ENCODE data around the gene GIPC3. TPM values are rescaled to one million over a fixed set of nuclear protein-coding genes. Genes with fewer than 3 reads are reported as not detected.
"Not testable (repeated sequence)": the region's sequence is repeated elsewhere in the genome, so short reads cannot be mapped to it uniquely, and the experiment has no call there.

GIPC3 gene
- total and polyA plus RNA-seq, 4 experiments from 2014 or later, result 0.45 to 0.70 (median 0.64) TPM; not detected in 1

DNA sequence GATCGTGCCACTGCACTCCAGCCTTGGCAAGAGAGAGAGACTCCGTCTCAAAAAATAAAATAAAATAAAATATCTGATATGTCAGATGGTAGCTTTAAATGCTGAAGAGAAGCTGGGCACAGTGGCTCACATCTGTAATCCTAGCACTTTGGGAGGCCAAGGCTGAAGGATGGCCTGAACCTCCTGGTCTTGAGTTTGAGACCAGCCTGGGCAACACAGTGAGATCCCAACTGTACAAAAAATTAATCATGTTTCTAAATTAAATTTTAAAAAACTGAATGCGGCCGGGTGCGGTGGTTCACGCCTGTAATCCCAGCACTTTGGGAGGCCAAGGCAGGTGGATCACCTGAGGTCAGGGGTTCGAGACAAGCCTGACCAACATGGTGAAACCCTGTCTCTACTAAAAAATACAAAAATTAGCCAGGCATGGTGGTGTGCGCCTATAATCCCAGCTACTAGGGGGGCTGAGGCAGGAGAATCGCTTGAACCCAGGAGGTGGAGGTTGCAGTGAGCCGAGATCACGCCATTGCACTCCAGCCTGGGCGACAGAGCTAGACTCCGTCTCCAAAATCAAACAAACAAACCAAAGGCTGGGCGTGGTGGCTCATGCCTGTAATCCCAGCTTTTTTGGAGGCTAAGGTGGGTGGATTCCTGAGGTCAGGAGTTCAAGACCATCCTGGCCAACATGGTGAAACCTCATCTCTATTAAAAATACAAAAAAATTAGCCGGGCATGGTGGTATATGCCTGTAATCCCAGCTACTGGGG lies 1.1 kb upstream of the GIPC3 start:
- CTCF ChIA-PET (ENCODE audit: partially characterized antibody), result interaction anchor here (2.4 to 3.0 kb wide), 4 partner anchors 10 to 38 kb away, joined by 9 to 12 read pairs (median 10); partner anchors contain the start of gene MFSD12

DNA sequence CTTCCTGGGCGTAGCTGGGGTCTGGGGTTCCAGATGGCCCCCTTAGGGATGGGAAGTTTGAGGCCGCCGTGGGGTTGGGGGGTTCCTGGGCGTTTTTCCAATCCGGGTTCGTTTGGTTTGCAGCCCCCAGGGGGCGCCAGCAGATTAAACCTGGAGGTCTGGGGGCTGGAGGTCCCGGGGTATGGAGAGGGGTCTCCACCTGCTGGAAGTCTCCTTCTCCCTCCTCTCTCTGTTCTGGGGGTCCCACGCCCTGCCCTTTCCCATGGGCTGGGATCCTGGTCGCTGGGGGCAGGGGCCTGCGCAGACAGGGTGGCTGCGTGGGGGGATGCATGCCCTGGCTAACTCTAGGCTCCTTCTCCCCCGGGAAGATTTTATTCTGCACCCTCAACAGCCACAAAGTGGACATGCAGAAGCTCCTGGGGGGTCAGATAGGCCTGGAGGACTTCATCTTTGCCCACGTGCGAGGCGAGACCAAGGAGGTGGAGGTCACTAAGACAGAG lies 899 bp downstream of the GIPC3 start:
- H3K9me3 ChIP-seq (ENCODE audit: control insufficient read depth in 1 of 2, low read length in 2 of 2), result no peaks in the 10 kb centered on the region
- Mint-ChIP-seq H3K9me3 (no peaks in the 10 kb centered on the region), H3K27me3 (no peaks in the 10 kb centered on the region), H3K36me3 (no peaks in the 10 kb centered on the region), H3K4me3 (peak overlapping the region in 6 of 8 donors; percentile 29 to 59 (median 46)), H3K4me1 (no peaks in the 10 kb centered on the region), H3K27ac (peak overlapping the region in 1 of 7 donors; percentile 43)
- no peak overlapping the region for H3K27ac ChIP-seq (ENCODE audit: low read depth, low read length)
- peak in 3 of 5 donors; percentile 21 to 33 (median 29) for DNase-seq
- H3K36me3 ChIP-seq (ENCODE audit: insufficient read depth, low read length), result no peaks in the 10 kb centered on the region
- ChIA-PET CTCF (ENCODE audit: partially characterized antibody) (interaction anchor here (0.5 to 3.0 kb wide), 8 partner anchors 11 to 1160 kb away, joined by 3 to 12 read pairs (median 8); partner anchors contain the start of gene MFSD12), POLR2A (ENCODE audit: partially characterized antibody) (interaction anchor here (1.1 to 1.5 kb wide), 3 partner anchors 30 to 41 kb away, joined by 3 to 7 read pairs (median 7); no protein-coding TSS in a partner anchor)
- intact Hi-C loops (cut with micrococcal nuclease), result loop anchor here (5.0 kb wide), 1 partner anchor 39 kb away; no protein-coding TSS in a partner anchor
- H3K27me3 ChIP-seq (ENCODE audit: insufficient read depth, low read length), result no peaks in the 10 kb centered on the region
- H3K4me1 ChIP-seq (ENCODE audit: insufficient read depth, low read length), result peaks cover 6% of the 10 kb centered on the region
- peak overlapping the region in 1 of 2 donors; percentile 38 for H3K4me3 ChIP-seq (ENCODE audit: low read length in 2 of 2)

More for the DNA sequence above, 1.1 kb upstream of the GIPC3 start:
- H3K36me3 ChIP-seq (ENCODE audit: insufficient read depth, low read length); H3K4me1 ChIP-seq (ENCODE audit: insufficient read depth, low read length); DNase-seq; intact Hi-C loops (cut with micrococcal nuclease); H3K27ac Mint-ChIP-seq; H3K27me3 Mint-ChIP-seq; H3K27ac ChIP-seq (ENCODE audit: low read depth, low read length); H3K9me3 ChIP-seq (ENCODE audit: control insufficient read depth in 1 of 2, low read length in 2 of 2); H3K27me3 ChIP-seq (ENCODE audit: insufficient read depth, low read length); H3K36me3 Mint-ChIP-seq; H3K4me1 Mint-ChIP-seq; H3K4me3 ChIP-seq (ENCODE audit: low read length in 2 of 2); POLR2A ChIA-PET (ENCODE audit: partially characterized antibody); H3K9me3 Mint-ChIP-seq: not testable (repeated sequence)
- peak overlapping the region in 1 of 8 donors; percentile 25 for H3K4me3 Mint-ChIP-seq

DNA sequence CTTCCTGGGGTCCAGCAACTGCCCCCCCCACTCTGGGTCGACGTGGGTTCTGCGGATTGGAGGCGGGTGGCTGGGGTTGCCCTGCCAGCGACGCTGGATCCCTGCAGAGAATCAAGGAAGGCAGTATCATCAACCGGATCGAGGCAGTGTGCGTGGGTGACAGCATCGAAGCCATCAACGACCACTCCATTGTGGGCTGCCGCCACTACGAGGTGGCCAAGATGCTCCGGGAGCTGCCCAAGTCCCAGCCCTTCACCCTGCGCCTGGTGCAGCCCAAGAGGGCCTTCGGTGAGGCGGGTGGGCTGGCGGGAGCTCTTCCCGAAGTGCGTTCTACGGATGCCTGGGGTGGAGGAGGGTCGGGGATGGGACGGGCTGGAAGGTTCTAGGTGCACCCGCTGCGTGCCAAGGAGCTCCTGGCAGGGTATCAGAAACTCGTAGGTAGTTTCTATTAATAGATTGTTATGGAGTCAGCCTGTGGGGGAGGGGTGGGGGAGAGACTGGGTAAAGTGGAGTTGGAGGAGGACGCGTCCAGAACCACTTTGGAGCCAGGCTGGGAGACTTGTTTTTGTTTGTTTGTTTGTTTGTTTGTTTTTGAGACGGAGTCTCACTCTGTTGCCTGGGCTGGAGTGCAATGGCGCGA lies 1.5 kb downstream of the GIPC3 start:
- H3K9me3 ChIP-seq (ENCODE audit: control insufficient read depth in 1 of 2, low read length in 2 of 2), result no peaks in the 10 kb centered on the region
- DNase-seq, result no peak
- peaks cover 6% of the 10 kb centered on the region for H3K4me1 ChIP-seq (ENCODE audit: insufficient read depth, low read length)
- ChIA-PET CTCF (ENCODE audit: partially characterized antibody) (interaction anchor here (1.0 to 3.0 kb wide), 5 partner anchors 12 to 33 kb away, joined by 3 to 10 read pairs (median 9); partner anchors contain the start of gene MFSD12), POLR2A (ENCODE audit: partially characterized antibody) (no interaction called here)
- Mint-ChIP-seq H3K4me3 (no peak overlapping the region), H3K36me3 (no peaks in the 10 kb centered on the region), H3K27me3 (no peaks in the 10 kb centered on the region), H3K4me1 (no peaks in the 10 kb centered on the region), H3K9me3 (no peaks in the 10 kb centered on the region), H3K27ac (no peak overlapping the region)
- H3K4me3 ChIP-seq (ENCODE audit: low read length in 2 of 2), result no peak overlapping the region
- no peaks in the 10 kb centered on the region for H3K36me3 ChIP-seq (ENCODE audit: insufficient read depth, low read length)
- H3K27me3 ChIP-seq (ENCODE audit: insufficient read depth, low read length), result no peaks in the 10 kb centered on the region
- intact Hi-C loops (cut with micrococcal nuclease), result loop anchor here (5.0 kb wide), 1 partner anchor 40 kb away; no protein-coding TSS in a partner anchor
- H3K27ac ChIP-seq (ENCODE audit: low read depth, low read length), result no peak overlapping the region

DNA sequence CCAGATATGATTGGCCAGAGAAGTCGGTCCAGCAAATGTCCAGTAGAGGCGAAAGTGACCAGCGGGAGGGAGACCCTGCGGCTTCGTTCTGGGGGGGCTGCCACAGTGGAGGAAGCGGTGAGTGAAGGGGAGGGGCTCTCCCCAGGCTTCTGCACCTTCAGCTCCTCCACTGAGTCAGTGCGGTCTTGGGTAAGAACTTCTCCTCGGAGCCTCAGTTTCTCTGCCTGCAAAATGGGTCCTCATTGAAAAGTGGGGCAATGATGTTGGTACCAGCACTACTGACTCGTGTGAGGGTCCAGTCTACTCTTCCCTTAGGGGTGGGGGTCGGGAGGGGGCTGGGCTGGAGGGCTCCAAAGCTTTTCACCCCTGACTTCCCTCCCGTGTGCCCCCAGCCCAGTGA lies 4.2 kb downstream of the GIPC3 start:
- Mint-ChIP-seq H3K4me3 (no peak overlapping the region), H3K9me3 (no peaks in the 10 kb centered on the region), H3K27ac (no peak overlapping the region), H3K4me1 (no peaks in the 10 kb centered on the region), H3K27me3 (no peaks in the 10 kb centered on the region), H3K36me3 (no peaks in the 10 kb centered on the region)
- H3K4me1 ChIP-seq (ENCODE audit: insufficient read depth, low read length), result peaks cover 6% of the 10 kb centered on the region
- H3K9me3 ChIP-seq (ENCODE audit: control insufficient read depth in 1 of 2, low read length in 2 of 2), result no peaks in the 10 kb centered on the region
- intact Hi-C loops (cut with micrococcal nuclease), result loop anchor here (5.0 kb wide), 1 partner anchor 42 kb away; no protein-coding TSS in a partner anchor
- no peaks in the 10 kb centered on the region for H3K27me3 ChIP-seq (ENCODE audit: insufficient read depth, low read length)
- no peak overlapping the region for H3K27ac ChIP-seq (ENCODE audit: low read depth, low read length)
- H3K36me3 ChIP-seq (ENCODE audit: insufficient read depth, low read length), result no peaks in the 10 kb centered on the region
- CTCF ChIA-PET (ENCODE audit: partially characterized antibody), result no interaction called here
- H3K4me3 ChIP-seq (ENCODE audit: low read length in 2 of 2), result no peak overlapping the region
- no peak for DNase-seq
- POLR2A ChIA-PET (ENCODE audit: partially characterized antibody), result no interaction called here

DNA sequence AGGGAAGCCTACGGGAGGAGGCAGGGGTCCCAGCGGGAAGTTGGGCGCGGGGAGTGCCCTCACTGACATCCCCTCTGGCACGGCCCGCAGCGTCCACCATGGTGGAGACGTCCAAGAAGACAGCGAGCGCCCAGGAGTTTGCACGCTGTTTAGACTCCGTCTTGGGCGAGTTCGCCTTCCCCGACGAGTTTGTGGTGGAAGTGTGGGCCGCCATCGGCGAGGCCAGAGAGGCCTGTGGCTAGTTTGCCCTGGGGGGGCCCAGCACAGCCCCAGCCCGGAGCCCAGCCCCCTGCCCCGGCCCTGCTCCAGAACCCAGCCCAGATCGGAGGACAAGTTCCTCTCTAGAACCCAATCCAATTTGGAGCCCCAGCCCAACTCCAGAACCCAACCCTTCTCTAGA lies 4.7 kb downstream of the GIPC3 start:
- H3K4me3 ChIP-seq (ENCODE audit: low read length in 2 of 2), result no peak overlapping the region
- H3K4me1 Mint-ChIP-seq, result no peaks in the 10 kb centered on the region
- H3K27ac ChIP-seq (ENCODE audit: low read depth, low read length), result no peak overlapping the region
- DNase-seq, result no peak
- CTCF ChIA-PET (ENCODE audit: partially characterized antibody), result interaction anchor here (1.6 kb wide), 1 partner anchor 45 kb away, joined by 8 read pairs; no protein-coding TSS in a partner anchor
- H3K36me3 ChIP-seq (ENCODE audit: insufficient read depth, low read length), result no peaks in the 10 kb centered on the region
- H3K9me3 Mint-ChIP-seq, result no peaks in the 10 kb centered on the region
- H3K27me3 Mint-ChIP-seq, result no peaks in the 10 kb centered on the region
- POLR2A ChIA-PET (ENCODE audit: partially characterized antibody), result interaction anchor here (1.4 kb wide), 1 partner anchor 36 kb away, joined by 4 read pairs; no protein-coding TSS in a partner anchor
- intact Hi-C loops (cut with micrococcal nuclease), result loop anchor here (5.0 kb wide), 1 partner anchor 43 kb away; no protein-coding TSS in a partner anchor
- no peaks in the 10 kb centered on the region for H3K27me3 ChIP-seq (ENCODE audit: insufficient read depth, low read length)
- no peak overlapping the region for H3K4me3 Mint-ChIP-seq
- peaks cover 6% of the 10 kb centered on the region for H3K4me1 ChIP-seq (ENCODE audit: insufficient read depth, low read length)
- no peaks in the 10 kb centered on the region for H3K36me3 Mint-ChIP-seq
- no peak overlapping the region for H3K27ac Mint-ChIP-seq
- no peaks in the 10 kb centered on the region for H3K9me3 ChIP-seq (ENCODE audit: control insufficient read depth in 1 of 2, low read length in 2 of 2)

DNA sequence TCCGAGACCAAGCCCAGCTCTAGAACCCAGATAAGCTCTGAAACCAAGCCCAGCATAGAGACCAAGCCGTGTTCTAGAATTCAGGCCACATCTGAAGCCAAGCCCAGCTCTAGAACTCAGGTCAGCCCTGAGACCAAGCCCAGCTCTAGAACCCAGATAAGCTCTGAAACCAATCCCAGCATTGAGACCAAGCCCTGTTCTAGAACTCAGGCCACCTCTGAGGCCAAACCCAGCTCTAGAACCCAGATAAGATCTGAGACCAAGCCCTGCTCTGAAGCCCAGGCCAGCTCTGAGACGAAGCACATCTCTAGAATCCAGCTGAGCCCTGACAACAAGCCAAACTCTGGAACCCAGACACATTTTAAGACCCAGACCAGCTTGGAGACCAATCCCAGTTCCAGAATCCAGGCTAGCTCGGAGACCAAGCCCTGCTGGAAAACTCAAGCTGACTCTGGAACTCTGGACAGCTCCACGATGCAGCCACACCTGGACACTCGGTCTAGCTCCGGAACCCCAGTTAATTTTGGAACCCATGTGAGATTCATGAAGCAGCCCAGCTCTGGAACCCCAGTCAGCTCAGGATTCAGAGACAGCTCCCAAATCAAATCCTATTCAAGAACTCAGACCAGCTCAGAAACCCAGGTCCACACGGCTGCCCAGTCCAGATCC lies 5.8 kb downstream of the GIPC3 start:
- Histone ChIP-seq H3K27me3 (ENCODE audit: insufficient read depth, low read length) (no peaks in the 10 kb centered on the region), H3K4me1 (ENCODE audit: insufficient read depth, low read length) (no peaks in the 10 kb centered on the region), H3K27ac (ENCODE audit: low read depth, low read length) (no peak overlapping the region), H3K36me3 (ENCODE audit: insufficient read depth, low read length) (no peaks in the 10 kb centered on the region), H3K9me3 (ENCODE audit: control insufficient read depth in 1 of 2, low read length in 2 of 2) (no peaks in the 10 kb centered on the region), H3K4me3 (ENCODE audit: low read length in 2 of 2) (no peak overlapping the region)
- ChIA-PET POLR2A (ENCODE audit: partially characterized antibody) (interaction anchor here (0.7 to 1.4 kb wide), 2 partner anchors 17 to 37 kb away, joined by 3 to 4 read pairs; no protein-coding TSS in a partner anchor), CTCF (ENCODE audit: partially characterized antibody) (interaction anchor here (0.8 to 2.4 kb wide), 9 partner anchors 9 to 116 kb away, joined by 3 to 9 read pairs (median 4); no protein-coding TSS in a partner anchor)
- no peaks in the 10 kb centered on the region for H3K36me3 Mint-ChIP-seq
- intact Hi-C loops (cut with micrococcal nuclease), result no loop called here
- no peaks in the 10 kb centered on the region for H3K9me3 Mint-ChIP-seq
- H3K27me3 Mint-ChIP-seq, result no peaks in the 10 kb centered on the region
- no peak for DNase-seq
- no peaks in the 10 kb centered on the region for H3K4me1 Mint-ChIP-seq
- H3K27ac Mint-ChIP-seq, result peak overlapping the region in 1 of 7 donors; percentile 19
- H3K4me3 Mint-ChIP-seq, result no peak overlapping the region
